ENCODE data around the gene WWOX.

The WWOX gene

DNA sequence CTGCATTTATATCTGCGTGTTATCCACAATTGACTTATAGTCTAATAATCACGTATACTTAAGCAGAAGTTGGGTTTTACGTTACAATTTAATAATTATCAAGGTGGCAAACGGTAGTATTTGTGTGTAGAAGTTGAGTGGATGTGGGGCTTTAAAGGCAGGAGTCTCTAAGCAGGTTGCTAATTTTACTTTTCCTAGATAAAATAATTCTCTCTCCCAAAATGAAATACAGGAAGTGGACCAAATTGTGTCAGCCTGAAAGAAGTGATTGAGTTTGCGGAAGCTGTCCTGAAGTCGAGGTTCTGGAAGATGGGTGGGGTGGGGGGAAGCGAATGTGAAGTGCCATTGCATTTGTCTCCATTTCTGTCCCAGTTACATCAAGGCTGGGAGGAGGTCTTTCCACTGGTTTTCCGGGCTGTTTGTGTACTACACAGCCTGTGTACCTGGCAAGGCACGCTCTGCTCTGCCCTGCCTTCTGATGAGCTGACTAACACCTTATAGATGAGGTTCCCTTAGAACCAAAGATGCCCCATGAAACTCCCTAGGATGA, 385.1 kb downstream of the WWOX start:
- TF ChIP-seq ZNF70 (CRISPR knock-in tag; IDR thresholded peaks at IDR 0.05) (no peak), CSDC2 (CRISPR knock-in tag; IDR thresholded peaks at IDR 0.05) (no peak), GLIS3 (CRISPR knock-in tag; IDR thresholded peaks at IDR 0.05) (no peak), ZNF8 (CRISPR knock-in tag; IDR thresholded peaks at IDR 0.05) (no peak), SNAI2 (CRISPR knock-in tag; IDR thresholded peaks at IDR 0.05) (no peak)
- no peak for ATAC-seq

DNA sequence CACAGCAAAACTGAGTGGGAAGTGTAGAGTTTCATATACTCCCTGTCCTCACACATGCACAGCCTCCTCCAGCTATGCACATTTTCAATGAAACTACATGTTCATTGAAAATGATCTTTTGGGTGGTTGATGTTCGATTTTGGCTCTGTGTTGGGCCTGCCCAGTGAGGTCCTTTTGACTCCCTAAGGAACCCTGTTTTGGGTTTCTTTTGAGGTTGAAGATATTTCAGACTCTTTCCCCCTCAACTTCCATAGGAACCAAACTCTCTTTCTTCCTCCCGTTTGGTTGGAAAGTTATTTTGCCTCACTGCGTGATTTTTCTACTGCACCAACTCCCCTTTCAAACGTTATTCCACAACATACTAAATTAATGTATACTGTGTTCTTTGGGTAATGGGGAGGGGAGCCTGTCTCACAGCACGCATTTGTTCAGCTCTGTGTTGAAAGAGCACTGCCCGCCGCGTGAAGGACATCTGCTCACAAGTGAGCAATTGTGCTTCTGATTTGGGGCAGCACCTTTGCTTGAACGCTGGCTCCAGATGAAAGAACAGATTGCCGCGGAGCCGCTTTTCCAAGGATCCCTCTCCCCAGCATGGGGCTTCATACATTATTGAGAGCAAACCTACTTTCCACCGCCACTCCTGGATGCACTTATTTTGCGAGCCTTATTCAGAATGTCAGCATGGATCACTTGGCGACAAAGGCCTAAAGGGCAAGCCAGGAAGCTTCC, 385.9 kb downstream of the WWOX start:
- ATAC-seq, result no peak

DNA sequence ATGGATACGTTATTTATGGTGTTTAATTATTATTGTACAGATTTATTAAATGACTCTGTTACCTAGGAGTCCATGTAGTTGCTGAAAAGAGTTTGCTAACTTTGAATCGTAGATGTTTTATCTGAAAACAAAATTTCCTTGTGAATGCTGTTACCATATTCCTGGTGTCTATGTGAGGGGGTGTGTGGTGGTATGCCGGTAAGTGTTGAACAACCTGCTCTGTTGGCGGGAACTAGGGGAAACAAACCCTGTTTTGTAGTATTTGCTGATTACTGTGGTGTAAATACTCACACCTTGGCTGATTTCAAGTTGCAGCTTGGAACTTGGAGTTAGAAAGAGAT, 386.4 kb downstream of the WWOX start:
- no peak for ATAC-seq
- TF ChIP-seq PPARA (CRISPR knock-in tag; IDR thresholded peaks at IDR 0.05; ENCODE audit: borderline replicate concordance) (no peak), ZC3H10 (CRISPR knock-in tag; IDR thresholded peaks at IDR 0.05) (no peak), ZNF565 (CRISPR knock-in tag; conservative IDR thresholded peaks at IDR 0.05; ENCODE audit: low read depth) (no peak), CSDC2 (CRISPR knock-in tag; IDR thresholded peaks at IDR 0.05) (no peak)
- TF ChIP-seq, protein P1, sequence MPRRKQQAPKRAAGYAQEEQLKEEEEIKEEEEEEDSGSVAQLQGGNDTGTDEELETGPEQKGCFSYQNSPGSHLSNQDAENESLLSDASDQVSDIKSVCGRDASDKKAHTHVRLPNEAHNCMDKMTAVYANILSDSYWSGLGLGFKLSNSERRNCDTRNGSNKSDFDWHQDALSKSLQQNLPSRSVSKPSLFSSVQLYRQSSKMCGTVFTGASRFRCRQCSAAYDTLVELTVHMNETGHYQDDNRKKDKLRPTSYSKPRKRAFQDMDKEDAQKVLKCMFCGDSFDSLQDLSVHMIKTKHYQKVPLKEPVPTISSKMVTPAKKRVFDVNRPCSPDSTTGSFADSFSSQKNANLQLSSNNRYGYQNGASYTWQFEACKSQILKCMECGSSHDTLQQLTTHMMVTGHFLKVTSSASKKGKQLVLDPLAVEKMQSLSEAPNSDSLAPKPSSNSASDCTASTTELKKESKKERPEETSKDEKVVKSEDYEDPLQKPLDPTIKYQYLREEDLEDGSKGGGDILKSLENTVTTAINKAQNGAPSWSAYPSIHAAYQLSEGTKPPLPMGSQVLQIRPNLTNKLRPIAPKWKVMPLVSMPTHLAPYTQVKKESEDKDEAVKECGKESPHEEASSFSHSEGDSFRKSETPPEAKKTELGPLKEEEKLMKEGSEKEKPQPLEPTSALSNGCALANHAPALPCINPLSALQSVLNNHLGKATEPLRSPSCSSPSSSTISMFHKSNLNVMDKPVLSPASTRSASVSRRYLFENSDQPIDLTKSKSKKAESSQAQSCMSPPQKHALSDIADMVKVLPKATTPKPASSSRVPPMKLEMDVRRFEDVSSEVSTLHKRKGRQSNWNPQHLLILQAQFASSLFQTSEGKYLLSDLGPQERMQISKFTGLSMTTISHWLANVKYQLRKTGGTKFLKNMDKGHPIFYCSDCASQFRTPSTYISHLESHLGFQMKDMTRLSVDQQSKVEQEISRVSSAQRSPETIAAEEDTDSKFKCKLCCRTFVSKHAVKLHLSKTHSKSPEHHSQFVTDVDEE (CRISPR knock-in tag; IDR thresholded peaks at IDR 0.05), result no peak

More for the DNA sequence above, 385.9 kb downstream of the WWOX start:
- TF ChIP-seq SNAI2 (CRISPR knock-in tag; IDR thresholded peaks at IDR 0.05) (no peak), OSR1 (CRISPR knock-in tag; IDR thresholded peaks at IDR 0.05) (no peak), ZFP30 (CRISPR knock-in tag; IDR thresholded peaks at IDR 0.05) (no peak), ISL1 (CRISPR knock-in tag; IDR thresholded peaks at IDR 0.05) (no peak), TCF4 (CRISPR knock-in tag; IDR thresholded peaks at IDR 0.05; ENCODE audit: borderline replicate concordance) (no peak), ZNF565 (CRISPR knock-in tag; conservative IDR thresholded peaks at IDR 0.05; ENCODE audit: low read depth) (no peak), BACH2 (CRISPR knock-in tag; IDR thresholded peaks at IDR 0.05; ENCODE audit: borderline replicate concordance) (no peak), ZFP3 (CRISPR knock-in tag; IDR thresholded peaks at IDR 0.05) (no peak), ZNF70 (CRISPR knock-in tag; IDR thresholded peaks at IDR 0.05) (no peak), PPARA (CRISPR knock-in tag; IDR thresholded peaks at IDR 0.05; ENCODE audit: borderline replicate concordance) (no peak)
- TF ChIP-seq, protein P2, sequence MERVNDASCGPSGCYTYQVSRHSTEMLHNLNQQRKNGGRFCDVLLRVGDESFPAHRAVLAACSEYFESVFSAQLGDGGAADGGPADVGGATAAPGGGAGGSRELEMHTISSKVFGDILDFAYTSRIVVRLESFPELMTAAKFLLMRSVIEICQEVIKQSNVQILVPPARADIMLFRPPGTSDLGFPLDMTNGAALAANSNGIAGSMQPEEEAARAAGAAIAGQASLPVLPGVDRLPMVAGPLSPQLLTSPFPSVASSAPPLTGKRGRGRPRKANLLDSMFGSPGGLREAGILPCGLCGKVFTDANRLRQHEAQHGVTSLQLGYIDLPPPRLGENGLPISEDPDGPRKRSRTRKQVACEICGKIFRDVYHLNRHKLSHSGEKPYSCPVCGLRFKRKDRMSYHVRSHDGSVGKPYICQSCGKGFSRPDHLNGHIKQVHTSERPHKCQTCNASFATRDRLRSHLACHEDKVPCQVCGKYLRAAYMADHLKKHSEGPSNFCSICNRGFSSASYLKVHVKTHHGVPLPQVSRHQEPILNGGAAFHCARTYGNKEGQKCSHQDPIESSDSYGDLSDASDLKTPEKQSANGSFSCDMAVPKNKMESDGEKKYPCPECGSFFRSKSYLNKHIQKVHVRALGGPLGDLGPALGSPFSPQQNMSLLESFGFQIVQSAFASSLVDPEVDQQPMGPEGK (CRISPR knock-in tag; IDR thresholded peaks at IDR 0.05; ENCODE audit: borderline replicate concordance), result no peak
- TF ChIP-seq, protein P3, sequence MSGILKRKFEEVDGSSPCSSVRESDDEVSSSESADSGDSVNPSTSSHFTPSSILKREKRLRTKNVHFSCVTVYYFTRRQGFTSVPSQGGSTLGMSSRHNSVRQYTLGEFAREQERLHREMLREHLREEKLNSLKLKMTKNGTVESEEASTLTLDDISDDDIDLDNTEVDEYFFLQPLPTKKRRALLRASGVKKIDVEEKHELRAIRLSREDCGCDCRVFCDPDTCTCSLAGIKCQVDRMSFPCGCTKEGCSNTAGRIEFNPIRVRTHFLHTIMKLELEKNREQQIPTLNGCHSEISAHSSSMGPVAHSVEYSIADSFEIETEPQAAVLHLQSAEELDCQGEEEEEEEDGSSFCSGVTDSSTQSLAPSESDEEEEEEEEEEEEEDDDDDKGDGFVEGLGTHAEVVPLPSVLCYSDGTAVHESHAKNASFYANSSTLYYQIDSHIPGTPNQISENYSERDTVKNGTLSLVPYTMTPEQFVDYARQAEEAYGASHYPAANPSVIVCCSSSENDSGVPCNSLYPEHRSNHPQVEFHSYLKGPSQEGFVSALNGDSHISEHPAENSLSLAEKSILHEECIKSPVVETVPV (CRISPR knock-in tag; IDR thresholded peaks at IDR 0.05), result no peak
- TF ChIP-seq, protein P1 (CRISPR knock-in tag; IDR thresholded peaks at IDR 0.05), result no peak

DNA sequence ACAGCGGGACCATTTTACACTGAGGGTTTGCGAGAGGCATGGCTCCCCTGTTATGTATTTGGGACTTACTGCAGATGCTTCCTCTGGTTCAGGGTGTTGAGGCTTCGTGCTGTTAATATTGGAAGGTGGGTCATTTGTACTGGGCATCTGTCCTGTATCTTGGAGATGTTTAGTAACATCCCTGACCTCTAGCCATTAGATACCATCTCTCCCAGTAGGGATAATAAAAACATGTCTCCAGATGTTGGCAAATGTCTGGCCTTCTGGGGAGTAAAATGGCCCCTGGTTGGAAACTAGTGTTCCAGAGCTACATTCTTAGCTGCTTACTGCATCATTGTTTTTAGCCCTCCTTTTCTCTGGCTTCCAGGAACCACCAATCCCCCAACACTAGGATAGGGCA, 388.0 kb downstream of the WWOX start:
- ATAC-seq, result no peak; the same call in 2 of the 3 replicates
- no peak for TF ChIP-seq GLIS3 (CRISPR knock-in tag; IDR thresholded peaks at IDR 0.05)
- TF ChIP-seq ZFP3 (CRISPR knock-in tag; IDR thresholded peaks at IDR 0.05), result no peak
- TF ChIP-seq ZNF8 (CRISPR knock-in tag; IDR thresholded peaks at IDR 0.05), result no peak
- no peak for TF ChIP-seq PPARA (CRISPR knock-in tag; IDR thresholded peaks at IDR 0.05; ENCODE audit: borderline replicate concordance)
- TF ChIP-seq, protein P1 (CRISPR knock-in tag; IDR thresholded peaks at IDR 0.05), result no peak
- TF ChIP-seq, protein P3 (CRISPR knock-in tag; IDR thresholded peaks at IDR 0.05), result no peak
- TF ChIP-seq, protein P2 (CRISPR knock-in tag; IDR thresholded peaks at IDR 0.05; ENCODE audit: borderline replicate concordance), result no peak
- TF ChIP-seq ARNTL (CRISPR knock-in tag; IDR thresholded peaks at IDR 0.05; ENCODE audit: borderline replicate concordance, low read depth), result no peak

Measured in SK-N-SH treated with all-trans-retinoic acid at 6 μM for 48 hours (cell line).